ENCODE measurements around the gene MTM1.

GRCh38 chrX:150573702-150574101 lies 5.3 kb downstream of the MTM1 start:
- TF ChIP-seq EP300 (IDR thresholded peaks at IDR 0.05) (no peak), CTCF (IDR thresholded peaks at IDR 0.05) (no peak)
